ACHN (cell line): ENCODE data around the gene QPRT.
"Not testable (repeated sequence)": the region's sequence is repeated elsewhere in the genome, so short reads cannot be mapped to it uniquely, and the experiment has no call there.

Experiments
- DNase-seq: peaks from one replicate; pipeline ENCODE4 v3.0.0-alpha.2; 2015
- in situ Hi-C: cut with HindIII; loops from 2 replicates; pipeline ENCODE4 v1.10.0; 2017; ENCODE audit warnings: low sequenced_read_pairs, low pct_ligation_motif_present, low pct_unique_long_range_greater_than_20kb

Gene QPRT

DNA sequence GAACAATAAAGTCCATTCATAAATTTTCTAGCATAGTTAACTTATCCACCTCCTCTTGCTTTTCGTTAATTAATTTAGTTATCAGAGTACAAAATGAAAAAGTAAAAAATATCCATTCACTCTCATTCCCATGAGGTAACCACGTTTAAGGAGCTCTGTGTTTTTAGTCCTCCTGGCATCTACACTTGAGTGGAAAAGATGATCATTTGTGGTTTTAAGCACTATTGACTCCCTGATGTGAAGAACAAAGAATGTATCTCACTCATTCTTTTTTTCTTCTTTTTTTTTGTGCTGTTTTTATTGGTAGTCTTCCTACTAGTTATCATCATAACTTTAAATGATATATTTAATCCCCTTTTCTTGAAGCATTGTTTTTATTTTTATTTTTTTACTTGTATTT lies 26.1 kb downstream of the QPRT start:
- peak; percentile 70 for DNase-seq
- in situ Hi-C loops = no loop called here

DNA sequence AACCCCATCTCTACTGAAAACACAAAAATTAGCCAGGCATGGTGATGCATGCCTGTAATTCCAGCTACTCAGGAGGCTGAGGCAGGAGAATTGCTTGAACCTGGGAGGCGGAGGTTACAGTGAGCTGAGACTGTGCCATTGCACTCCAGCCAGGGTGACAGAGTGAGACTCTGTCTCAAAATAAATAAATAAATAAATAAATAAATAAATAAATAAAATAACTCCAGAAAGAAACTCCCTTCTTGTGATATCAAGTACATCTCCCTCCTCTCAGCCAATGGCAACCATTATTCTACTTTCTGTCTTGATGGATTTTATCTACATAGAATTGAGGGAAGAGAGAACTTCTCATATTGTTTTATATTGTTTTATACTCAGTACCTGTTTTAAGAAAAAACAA lies 28.2 kb downstream of the QPRT start:
- DNase-seq, in situ Hi-C loops: not testable (repeated sequence)

DNA sequence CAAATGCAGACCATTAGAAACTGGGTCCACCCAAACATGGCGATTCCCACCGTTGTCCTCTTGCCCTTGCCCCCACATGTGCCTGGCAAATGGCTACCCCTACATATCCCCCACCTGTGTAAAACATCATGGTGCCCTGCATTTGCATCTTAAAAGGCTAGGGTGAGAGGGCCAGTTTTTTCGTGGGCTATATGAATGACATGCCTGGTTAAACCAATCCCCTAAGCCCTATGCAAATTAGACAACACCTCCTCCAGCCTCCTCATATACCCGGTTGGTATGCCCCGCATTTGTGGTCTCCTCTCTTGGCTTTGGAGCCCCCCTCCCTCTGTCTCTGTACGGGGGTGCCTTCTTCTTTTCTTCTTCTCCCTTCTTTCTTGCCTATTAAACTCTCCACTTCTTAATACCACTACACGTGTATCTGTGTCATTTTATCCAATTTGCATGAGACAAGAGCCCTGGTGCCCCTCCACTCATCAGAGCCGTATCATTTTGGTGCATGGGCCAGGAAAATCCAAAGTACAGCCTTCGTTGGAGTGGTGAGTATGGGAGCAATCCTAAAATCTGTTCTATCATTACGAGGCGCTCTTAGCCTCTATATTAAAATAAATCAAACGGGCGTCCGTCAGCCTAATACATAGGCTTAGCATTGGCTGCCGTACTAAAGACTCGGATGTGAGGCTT lies 30.1 kb downstream of the QPRT start:
- DNase-seq = no peak
- in situ Hi-C loops = no loop called here

DNA sequence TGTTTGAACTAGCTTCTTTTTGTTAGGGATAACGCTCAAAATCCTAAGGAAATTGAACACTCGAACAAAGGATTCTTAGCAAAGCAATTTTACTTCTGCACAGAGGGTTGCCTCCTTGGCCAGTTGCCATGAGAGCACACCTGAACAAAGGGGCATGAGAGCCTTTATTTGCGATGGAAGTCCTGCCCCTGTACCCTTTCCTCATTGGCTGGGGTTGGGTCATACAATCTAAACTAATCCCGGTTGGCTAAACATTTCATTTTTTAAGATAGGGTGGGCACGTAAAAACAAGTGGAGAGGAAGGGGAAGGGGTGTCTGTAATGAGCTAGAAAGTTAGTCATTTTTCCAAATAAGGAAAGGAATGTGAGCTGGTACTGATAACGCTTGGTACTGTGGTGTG lies 30.7 kb downstream of the QPRT start:
- DNase-seq, in situ Hi-C loops: not testable (repeated sequence)

DNA sequence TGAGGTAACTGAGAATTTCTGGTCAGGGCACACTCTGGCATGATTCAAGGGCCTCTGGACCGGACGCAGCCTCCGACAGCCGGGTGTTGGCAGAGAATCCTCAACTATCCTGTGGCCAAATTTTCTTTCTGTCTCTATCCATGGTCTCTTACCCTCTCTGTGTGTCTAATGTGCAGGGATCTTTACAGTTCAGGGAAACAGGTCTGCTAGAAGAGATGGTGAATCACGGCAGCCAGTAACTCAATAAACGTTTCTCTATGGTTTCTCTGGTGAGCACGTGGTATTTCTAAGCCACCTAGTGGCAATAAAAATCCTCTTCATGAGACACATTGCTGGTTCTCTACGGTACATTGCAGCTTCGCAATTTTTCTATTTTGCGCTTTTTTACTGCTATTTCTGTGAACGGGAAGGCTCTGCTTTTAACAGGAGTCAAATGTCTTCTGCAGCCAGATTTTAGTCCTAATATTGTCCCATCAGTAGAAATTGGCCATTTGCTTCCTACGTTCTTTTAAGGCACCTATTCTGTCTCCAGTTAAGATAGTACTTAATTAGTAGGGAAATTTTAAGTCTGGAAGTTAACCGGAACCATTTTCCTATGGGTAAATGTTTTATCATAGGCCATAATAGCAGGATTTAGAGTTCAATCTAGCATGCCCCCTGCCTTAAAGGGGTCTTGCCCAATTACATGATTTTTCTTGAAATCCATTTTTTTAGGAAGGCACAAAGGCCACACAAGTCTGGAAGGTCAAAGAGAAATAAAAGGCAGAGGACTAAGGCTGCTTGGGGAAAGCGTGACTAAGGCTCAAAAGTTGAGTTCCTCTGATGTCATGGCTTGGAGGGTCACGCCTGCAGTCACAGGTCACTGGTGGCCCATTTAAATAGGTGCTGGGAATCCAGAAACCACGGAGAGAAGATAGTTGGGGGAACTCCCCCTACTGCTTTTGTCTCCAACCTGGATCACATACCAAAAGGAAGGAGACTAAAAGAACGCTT lies 31.5 kb downstream of the QPRT start:
- in situ Hi-C loops = no loop called here
- peak; percentile 88 for DNase-seq

DNA sequence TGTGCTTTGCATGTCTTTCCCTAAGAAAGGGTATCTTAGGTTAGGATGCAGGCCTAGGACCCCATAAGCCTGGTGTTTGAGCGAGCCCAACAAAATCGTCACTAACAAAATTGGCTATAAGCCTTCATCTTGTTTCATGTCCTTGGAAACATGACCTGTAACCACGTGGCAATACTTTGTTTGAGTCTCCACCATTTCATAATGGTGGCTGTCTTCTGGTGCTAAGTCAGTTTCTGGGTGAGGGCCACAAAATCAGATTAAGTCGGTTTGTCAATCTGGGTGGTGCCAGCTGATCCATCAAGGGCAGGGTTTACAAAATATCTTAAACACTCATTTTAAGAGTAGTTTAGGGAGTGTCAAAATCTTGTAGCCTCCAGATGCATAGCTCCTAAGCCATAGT lies 33.8 kb downstream of the QPRT start:
- in situ Hi-C loops = no loop called here
- DNase-seq = no peak

DNA sequence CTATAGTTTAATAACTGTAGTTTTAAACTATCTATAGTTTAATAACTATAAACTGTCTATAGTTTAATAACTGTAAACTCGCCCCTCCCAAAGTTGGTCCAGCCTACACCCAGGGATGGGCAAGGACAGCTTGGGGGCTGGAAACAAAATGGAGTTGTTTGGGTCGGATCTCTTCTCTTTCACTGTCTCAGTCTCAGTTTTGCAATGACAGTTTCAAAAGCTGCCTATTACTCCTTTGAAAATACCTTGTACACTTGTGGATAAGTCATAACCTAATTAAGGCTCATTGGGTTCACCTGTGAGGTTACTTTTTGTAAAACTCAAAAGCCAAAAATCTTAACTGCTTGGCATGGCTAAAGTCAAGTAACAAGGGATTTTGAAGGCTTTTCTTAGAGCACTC lies 35.4 kb downstream of the QPRT start:
- DNase-seq = no peak
- in situ Hi-C loops = no loop called here

DNA sequence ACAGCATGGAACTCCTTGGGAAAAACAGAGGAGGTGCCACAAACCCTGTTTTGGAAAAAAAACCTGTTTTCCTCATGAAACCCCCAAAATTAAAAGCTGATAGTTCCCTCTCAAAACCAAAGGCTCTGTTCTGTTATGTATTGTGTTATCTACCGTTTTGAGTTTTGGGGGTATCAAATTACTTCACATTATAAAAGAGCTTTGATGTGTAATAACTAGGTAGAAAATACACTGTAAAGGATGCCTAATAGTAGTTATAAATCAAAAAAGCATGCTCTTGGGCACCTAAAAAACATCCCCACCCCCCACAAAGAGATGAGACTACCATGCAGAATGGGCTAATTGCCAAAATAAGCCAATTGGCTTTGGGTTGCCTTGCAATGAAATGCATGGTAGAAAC lies 36.0 kb downstream of the QPRT start:
- no peak for DNase-seq
- in situ Hi-C loops = no loop called here

DNA sequence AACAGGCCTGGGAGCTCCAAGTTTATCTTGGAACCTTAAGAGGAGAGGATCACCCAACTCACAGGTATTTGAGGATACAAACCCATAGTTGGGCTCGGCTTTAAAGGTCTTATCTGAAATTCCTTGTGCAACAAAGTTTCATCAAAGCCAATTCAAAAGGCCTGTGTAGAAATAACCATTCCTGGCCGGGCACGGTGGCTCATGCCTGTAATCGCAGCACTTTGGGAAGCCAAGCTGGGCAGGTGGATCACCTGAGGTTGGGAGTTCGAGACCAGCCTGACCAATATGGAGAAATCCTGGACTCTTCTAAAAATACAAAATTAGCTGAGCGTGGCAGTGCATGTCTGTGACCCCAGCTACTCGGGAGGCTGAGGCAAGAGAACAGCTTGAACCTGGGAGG lies 38.1 kb downstream of the QPRT start:
- DNase-seq = no peak
- in situ Hi-C loops = no loop called here

DNA sequence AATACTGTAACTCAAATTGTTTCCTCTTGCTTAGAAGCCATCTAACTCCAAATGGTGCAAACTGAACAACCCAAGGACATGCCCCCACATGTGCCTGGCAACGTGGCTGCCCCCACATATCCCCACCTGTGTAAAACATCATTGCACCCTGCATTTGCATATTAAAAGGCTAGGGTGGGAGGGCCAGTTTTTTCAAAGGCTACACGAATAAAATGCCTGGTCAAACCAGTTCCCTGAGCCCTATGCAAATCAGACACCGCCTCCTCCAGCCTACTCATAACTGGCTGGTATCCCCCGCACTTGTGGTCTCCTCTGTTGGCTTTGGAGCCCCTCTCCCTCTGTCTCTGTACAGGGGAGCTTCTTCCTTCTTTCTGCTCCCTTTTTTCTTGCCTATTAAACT lies 40.1 kb downstream of the QPRT start:
- DNase-seq = no peak
- in situ Hi-C loops = no loop called here

DNA sequence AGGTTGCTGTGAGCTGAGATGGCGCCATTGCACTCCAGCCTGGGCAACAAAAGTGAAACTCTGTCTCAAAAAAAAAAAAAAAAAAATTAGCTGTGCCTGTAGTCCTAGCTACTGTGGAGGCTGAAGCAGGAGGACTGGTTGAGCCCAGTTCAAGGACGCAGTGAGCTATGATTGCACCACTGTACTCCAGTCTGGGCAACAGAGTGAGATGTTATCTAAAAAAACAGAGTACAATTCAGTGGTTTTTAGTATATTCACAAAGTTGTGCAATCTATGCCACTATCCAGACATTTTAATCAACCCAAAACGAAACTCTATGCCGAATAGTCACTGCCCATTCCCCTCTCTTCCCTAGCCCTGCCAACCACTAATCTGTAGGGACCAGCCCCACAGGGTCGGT lies 41.7 kb downstream of the QPRT start:
- no peak for DNase-seq
- in situ Hi-C loops = no loop called here

DNA sequence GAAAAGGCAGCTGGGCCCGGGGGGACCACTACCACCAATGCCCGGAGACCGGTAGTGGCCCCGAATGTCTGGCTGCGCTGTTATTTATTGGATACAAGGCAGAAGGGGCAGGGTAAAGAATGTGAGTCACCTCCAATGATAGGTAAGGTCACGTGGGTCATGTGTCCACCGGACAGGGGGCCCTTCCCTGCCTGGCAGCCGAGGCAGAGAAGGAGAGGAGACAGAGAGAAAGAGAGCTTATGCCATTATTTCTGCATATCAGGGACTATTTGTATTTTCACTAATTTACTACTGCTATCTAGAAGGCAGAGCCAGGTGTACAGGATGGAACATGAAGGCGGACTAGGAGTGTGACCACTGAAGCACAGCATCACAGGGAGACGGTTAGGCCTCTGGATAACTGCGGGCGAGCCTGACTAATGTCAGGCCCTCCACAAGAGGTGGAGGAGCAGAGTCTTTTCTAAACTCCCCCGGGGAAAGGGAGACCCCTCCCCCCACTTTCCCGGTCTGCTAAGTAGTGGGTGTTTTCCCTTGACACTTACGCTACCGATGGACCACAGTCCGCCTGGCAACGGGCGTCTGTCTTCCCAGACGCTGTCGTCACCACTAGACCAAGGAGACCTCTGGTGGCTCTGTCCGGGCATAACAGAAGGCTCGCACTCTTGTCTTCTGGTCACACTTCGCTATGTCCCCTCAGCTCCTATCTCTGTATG lies 42.3 kb downstream of the QPRT start:
- peak; percentile 72 for DNase-seq
- in situ Hi-C loops = not testable (repeated sequence)

DNA sequence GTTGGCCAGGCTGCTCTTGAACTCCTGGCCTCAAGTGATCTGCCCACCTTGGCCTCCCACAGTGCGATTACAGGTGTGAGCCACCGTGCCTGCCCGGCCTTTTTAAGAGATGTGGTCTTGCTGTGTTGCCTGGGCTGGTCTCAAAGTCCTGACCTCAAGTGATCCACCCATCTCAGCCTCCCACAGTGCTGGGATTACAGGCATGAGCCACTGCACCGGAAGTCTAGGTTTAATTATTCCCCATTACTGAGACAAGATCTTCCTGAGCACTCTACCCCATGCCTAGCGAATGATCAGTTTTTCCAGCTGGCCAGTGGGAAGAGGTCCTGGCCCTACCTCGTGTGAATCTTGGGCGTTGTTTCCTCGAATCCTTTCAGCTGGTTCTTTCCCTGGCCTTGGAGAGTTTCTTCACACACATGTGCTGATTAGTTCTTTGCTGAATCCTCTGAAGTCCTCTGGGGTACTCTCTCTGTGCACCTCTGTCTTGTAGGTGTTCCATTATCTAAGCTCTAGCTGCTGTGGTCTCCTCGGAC lies 47.9 kb downstream of the QPRT start:
- in situ Hi-C loops = no loop called here
- no peak for DNase-seq

DNA sequence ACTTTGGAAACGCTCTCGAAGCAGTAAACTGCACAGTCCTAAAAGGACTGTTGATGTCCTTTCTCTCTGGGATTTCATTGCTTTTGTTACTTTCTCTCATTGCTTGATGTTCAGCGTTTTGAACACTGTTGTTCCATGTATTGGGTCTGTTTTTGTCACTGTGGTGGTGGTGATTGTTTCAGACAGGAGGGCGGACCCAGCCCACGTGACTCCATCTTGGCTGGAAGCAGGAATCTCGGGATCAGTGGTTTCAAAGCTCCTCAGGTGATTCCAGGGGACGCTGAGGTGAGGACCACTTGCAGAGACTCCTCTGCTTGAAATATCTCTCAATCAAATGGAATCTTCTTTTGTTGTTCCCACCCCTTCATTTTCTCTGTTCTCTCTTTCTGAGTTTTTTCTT lies 48.5 kb downstream of the QPRT start:
- in situ Hi-C loops = no loop called here
- DNase-seq = no peak

DNA sequence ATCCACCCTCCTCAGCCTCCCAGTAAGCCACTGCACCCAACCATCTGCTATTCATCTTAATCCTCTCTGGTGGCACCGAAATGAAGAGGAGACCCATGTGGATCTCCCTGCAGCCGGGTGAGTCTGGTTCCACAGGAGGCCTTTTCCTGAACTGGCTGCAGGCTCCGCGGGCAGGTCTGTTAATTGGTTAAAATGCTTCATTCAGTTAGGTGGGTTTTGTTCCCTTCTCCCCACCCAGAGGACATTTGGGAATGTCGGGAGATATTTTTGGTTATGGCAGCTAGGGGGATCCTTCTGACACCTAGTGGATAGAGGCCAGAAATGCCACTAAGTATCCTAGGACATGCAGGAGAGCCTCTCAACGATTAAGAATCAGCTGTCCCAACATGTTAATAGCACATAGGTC lies 50.1 kb downstream of the QPRT start:
- in situ Hi-C loops = no loop called here
- peak; percentile 69 for DNase-seq

DNA sequence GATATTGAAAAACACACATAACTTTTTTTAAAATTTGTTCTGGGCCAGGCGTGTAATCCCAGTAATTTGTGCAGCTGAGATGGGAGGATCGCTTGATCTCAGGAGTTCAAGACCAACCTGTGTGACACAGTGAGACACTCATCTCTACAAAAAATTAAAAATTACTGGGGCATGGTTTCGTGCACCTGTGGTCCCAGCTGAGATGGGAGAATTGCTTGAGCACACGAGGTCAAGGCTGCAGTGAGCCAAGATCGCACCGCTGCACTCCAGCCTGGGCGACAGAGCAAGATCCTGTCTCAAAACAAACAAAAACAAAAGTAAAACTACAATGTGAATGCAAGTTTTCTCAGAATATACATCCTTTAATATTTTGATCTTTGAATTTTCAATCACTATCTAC lies 51.7 kb downstream of the QPRT start:
- DNase-seq = no peak
- in situ Hi-C loops = no loop called here

DNA sequence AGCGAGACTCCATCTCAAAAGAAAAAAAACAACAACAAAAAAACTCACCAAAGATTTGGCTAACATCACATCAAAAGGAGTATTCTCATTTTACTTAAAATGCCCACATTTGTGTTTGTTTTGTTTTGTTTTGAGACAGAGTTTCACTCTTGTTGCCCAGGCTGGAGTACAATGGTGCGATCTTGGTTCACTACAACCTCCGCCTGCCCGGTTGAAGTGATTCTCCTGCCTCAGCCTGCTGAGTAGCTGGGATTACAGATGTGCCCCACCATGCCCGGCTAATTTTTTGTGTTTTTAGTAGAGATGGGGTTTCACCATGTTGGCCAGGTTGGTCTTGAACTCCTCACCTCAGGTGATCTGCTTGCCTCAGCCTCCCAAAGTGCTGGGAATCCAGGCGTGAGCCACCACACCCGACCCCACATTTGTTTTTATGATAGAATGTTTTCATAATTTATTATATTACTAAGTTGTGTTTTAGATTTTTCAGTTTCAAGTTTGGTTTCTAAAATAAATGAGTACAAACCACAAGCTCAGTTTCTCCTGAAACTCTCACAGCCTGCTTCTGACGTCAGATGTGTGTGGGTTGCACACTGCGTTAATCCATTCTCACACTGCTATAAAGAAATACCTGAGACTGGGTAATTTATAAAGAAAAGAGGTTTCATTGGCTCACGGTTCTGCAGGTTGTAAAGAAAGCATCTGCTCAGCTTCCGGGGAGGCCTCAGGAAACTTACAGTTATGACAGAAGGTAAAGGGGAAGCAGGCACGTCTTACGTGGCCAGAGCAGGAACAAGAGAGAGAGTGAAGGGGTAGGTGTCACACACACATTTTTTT lies 53.0 kb downstream of the QPRT start:
- in situ Hi-C loops, DNase-seq: not testable (repeated sequence)

DNA sequence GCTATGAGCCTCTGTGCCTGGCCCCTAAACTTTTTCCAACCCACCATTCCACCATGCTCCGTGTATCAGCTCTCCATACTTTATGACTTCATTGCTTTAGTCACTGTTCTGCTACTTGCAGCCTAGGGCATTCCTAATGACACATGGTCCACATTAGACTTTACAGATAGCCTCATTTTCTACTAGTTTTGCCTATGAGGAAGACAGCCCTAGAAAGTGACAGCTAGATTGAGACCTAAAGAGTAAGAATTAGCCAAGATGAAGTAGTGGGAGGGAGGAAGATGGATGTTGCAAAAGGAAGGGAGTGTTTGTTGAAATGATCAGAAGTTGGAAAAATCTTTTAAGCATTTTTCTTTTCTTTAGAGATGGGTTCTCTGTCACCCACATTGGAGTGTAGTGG lies 55.8 kb downstream of the QPRT start:
- DNase-seq = no peak
- in situ Hi-C loops = no loop called here
